GM12875 (cell line): ENCODE data around the gene ZBTB7C.
"Not testable (repeated sequence)": the region's sequence is repeated elsewhere in the genome, so short reads cannot be mapped to it uniquely, and the experiment has no call there.

Experiments used
- H3K4me3 ChIP-seq: one replicate; pipeline ENCODE4 v1.5.1; 2011; ENCODE audit warnings: low read depth, low read length, control low read depth
- TF ChIP-seq, protein P1 (sequence below): IDR thresholded peaks from 2 replicates; pipeline ENCODE4 v1.5.1; 2011; ENCODE audit warnings: low read depth, mild to moderate bottlenecking, control low read depth, inconsistent platforms, low read length, moderate library complexity, borderline replicate concordance; ENCODE audit not compliant: insufficient read depth

Gene ZBTB7C

DNA sequence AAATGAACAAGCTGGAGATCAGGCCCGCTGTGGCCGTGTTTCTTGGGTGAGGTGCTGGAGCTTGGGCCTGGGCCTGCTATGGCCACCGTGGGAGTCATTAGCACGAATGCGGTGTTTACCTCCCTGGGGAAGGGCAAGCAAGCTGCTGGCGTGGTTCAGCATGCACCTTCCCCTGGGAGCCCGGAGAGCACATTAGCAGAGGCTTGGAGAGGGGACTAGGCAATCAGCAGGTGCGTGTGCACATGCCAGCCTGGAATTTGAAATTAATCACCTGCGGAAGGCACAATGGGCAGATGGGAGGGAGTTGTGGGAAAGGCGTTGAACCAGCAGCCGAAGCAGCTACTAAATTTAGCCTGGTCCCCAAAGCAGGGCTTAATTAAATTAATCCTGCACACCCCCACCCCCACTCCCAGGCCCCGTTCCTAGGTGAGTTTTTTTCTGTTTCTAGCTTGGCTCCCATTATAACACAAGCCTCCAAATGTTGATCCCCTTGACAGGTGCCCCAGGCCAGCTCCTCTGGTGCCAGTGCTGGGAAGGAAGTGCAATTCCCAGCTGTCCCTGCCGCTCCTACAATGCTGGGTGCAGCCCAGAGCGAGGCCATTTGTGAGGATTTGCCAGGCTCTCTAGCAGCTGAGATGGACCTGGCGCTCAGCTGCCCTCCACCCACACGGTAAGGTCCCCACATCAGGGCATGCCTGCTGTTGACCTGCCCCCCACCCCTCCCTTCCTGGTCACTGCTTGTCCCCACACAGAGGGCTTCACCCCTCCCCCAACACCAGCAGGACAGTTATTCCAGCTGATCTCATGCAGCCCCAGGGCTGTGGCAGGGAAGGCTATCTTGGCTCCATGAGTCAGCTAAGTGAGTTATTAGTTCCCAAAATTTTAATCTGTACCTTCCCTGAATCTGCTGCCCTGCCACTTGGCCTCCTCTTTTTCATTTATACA is 115.0 kb downstream of the ZBTB7C start:
- H3K4me3 ChIP-seq: no peak overlapping the region
- TF ChIP-seq, protein P1, sequence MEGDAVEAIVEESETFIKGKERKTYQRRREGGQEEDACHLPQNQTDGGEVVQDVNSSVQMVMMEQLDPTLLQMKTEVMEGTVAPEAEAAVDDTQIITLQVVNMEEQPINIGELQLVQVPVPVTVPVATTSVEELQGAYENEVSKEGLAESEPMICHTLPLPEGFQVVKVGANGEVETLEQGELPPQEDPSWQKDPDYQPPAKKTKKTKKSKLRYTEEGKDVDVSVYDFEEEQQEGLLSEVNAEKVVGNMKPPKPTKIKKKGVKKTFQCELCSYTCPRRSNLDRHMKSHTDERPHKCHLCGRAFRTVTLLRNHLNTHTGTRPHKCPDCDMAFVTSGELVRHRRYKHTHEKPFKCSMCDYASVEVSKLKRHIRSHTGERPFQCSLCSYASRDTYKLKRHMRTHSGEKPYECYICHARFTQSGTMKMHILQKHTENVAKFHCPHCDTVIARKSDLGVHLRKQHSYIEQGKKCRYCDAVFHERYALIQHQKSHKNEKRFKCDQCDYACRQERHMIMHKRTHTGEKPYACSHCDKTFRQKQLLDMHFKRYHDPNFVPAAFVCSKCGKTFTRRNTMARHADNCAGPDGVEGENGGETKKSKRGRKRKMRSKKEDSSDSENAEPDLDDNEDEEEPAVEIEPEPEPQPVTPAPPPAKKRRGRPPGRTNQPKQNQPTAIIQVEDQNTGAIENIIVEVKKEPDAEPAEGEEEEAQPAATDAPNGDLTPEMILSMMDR: no peak

DNA sequence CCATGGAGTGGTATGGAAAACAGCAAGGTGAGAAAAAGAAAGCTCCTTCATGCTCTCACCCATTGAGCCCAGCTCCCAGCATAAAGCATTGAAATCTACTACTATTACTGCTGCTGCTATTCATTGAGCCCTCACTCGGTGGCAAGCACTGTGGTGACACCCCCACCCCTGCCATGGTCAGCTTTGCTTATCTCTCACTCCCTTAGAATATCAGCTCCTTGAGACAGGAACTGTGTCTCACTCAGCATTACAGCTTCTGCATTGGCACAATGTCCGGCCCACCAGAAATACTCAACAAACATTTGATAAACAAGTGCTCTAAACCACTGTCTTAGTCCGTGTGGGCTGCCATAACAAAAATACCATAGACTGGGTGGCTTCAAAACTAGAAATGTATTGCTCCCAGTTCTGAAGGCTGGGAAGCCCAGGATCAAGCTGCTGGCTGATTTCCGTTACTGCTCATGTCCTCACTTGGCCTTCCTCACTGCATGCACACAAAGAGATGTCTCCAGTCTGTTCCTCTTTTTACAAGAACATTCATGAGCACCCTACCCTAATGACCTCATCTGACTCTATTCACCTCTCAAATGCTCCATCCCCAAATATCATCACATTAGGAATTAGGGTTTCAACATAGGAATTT is 116.3 kb downstream of the ZBTB7C start:
- no peak overlapping the region for H3K4me3 ChIP-seq
- TF ChIP-seq, protein P1: no peak

DNA sequence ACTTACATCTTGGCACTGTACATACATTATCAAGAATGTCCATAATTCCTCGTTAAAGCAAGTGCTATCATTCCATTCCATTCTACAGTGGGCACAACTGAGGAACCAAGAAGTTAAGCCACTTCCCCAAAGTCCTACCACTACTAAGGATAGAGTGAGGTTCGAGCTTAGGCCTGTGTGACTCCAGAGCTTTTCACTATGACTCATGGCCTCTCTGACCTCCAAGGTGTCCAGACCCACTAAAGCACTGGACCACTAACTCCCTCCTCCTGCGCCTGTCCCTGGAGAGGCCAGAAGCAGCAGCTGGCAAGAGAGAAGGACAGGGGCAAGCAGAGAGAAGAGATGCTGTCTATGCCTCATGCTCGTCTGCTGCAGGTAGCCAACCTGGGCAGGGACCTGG is 117.0 kb downstream of the ZBTB7C start:
- TF ChIP-seq, protein P1: no peak
- no peak overlapping the region for H3K4me3 ChIP-seq

DNA sequence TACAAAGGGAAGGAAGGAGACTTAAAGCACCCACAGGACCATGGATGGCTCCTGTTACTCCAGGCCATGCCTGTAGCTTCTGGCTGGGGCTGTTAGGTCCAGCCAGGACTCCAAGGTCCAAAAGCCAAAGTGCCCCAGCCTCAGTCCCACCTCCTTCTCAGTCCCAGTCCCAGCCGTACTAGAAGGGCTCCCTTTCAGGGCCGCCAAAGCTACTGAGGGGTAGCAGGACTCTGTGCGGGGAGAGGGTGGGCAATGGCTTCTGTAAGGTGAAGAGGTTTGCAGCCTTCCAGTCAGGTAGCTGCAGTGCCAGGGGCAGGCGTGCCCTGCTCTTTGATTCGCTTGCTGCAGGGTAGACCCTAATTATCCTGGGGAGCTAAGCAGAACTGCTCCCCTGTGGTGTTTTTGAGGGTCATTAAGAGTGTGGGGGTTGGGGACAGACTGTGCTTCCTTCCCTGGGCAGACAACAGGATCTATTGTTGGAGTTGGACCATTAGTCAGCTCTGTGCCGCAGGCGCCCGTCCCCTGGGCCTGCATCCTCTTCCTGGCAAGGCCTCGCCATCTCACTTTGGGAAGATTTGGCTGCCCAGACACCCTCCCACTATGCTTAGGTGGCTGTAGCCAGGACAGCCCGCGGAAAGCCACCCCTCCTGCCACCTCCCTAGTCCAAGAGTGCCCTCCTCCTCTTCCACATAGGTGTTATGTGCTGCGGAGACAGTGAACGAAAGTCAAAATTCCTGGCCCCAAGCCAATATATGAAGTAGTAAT is 118.8 kb downstream of the ZBTB7C start:
- H3K4me3 ChIP-seq: no peak overlapping the region
- TF ChIP-seq, protein P1: no peak

- no peak overlapping the region for H3K4me3 ChIP-seq
- TF ChIP-seq, protein P1: no peak
Measured at GRCh38 chr18:48284743-48285142, 124.4 kb downstream of the ZBTB7C start.

DNA sequence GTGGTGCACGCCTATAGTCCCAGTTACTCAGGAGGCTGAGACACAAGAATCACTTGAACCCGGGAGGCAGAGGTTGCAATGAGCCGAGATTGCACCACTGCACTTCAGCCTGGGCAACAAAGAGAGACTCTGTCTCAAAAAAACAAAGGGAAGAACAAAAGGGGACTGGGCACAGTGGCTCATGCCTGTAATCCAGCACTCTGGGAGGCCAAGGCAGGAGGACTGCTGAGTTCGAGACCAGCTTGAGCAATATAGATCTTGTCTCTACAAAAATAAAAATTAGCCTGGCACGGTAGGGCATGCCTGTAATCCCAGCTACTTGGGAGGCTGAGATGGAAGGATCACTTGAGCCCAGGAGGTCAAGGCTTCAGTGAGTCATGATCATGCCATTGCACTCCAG is 125.2 kb downstream of the ZBTB7C start:
- H3K4me3 ChIP-seq: not testable (repeated sequence)

GRCh38 chr18:48281460-48281859 is 127.7 kb downstream of the ZBTB7C start:
- not testable (repeated sequence) for H3K4me3 ChIP-seq
